ENCODE data around the gene FOXJ3.

- TF ChIP-seq CTCF (IDR thresholded peaks at IDR 0.05; ENCODE audit: insufficient read depth, low read length, poor library complexity, severe bottlenecking) = no peak
- no peak for TF ChIP-seq EZH2phosphoT487 (conservative IDR thresholded peaks at IDR 0.05; ENCODE audit: low read length)
Observed at GRCh38 chr1:42266253-42267135, 68.5 kb downstream of the FOXJ3 start.

Data from SU-DHL-6 (cell line).